A673 (cell line): ENCODE results near the gene WFS1. TPM values are rescaled to one million over a fixed set of nuclear protein-coding genes. Genes with fewer than 3 reads are reported as not detected.

ENCODE experiments used
- BruUV-seq: library from RNA; stranded (reverse); fragments of 400-500 nt; replicated peaks from 2 replicates; lab custom pipeline; 2021; lab: Mats Ljungman, UMichigan
- CTCF ChIA-PET: fragments of 300-600 bp; sonication (Branson Sonifier 250); formaldehyde crosslinking; loops from one replicate; lab custom pipeline; 2022; ENCODE audit warnings: antibody characterized with exemption; lab: Charles Lee
- POLR2A ChIA-PET: fragments of 300-600 bp; sonication (Branson Sonifier 250); formaldehyde crosslinking; loops from one replicate; lab custom pipeline; 2022; ENCODE audit warnings: antibody characterized with exemption; ENCODE audit not compliant: low non-redundant PET; lab: Charles Lee
- DNase-seq: peaks from one replicate; pipeline ENCODE4 v3.0.0-alpha.2; 2015; ENCODE audit warnings: low spot score
- H3K27ac ChIP-seq: fragments of 200-600 bp; sonication (generic); 2 replicates; pipeline ENCODE4 v1.5.1; 2016; ENCODE audit warnings: mixed run types, low read depth, mild to moderate bottlenecking, mixed read lengths, antibody characterized with exemption, low read length; ENCODE audit not compliant: poor library complexity, severe bottlenecking
- H3K27me3 ChIP-seq: fragments of 200-600 bp; sonication (generic); replicated peaks from 2 replicates; pipeline ENCODE4 v1.6.1; 2017; ENCODE audit warnings: mixed run types, low read depth, mild to moderate bottlenecking, mixed read lengths, antibody characterized with exemption, low read length; ENCODE audit not compliant: insufficient read depth, poor library complexity
- H3K36me3 ChIP-seq: fragments of 200-600 bp; sonication (generic); 2 replicates; pipeline ENCODE4 v1.6.1; 2016; ENCODE audit warnings: mixed run types, mild to moderate bottlenecking, mixed read lengths, antibody characterized with exemption, low read length; ENCODE audit not compliant: insufficient read depth, poor library complexity, severe bottlenecking
- H3K4me1 ChIP-seq: fragments of 200-600 bp; sonication (generic); 2 replicates; pipeline ENCODE4 v1.6.1; 2017; ENCODE audit warnings: mixed run types, mild to moderate bottlenecking, mixed read lengths, antibody characterized with exemption, low read length; ENCODE audit not compliant: insufficient read depth, poor library complexity, severe bottlenecking
- H3K4me3 ChIP-seq: fragments of 200-600 bp; sonication (generic); 2 replicates; pipeline ENCODE4 v1.5.1; 2016; ENCODE audit warnings: low read depth, mixed run types, mild to moderate bottlenecking, mixed read lengths, low read length; ENCODE audit not compliant: poor library complexity, severe bottlenecking
- H3K9me3 ChIP-seq: fragments of 200-600 bp; sonication (generic); 2 replicates; pipeline ENCODE4 v1.6.1; 2016; ENCODE audit warnings: mixed run types, low read depth, mild to moderate bottlenecking, mixed read lengths, antibody characterized with exemption, low read length; ENCODE audit not compliant: poor library complexity, severe bottlenecking
- EZH2 ChIP-seq: fragments of 200-600 bp; sonication (generic); IDR thresholded peaks from 2 replicates; pipeline ENCODE4 v1.6.1; 2017; ENCODE audit warnings: borderline replicate concordance, low read depth, mild to moderate bottlenecking, mixed read lengths, antibody characterized with exemption, low read length; ENCODE audit not compliant: poor library complexity, severe bottlenecking
- intact Hi-C: fragments of 100-400 bp; cut with micrococcal nuclease; formaldehyde crosslinking; loops from one replicate; pipeline ENCODE4 v1.10.0; 2022; ENCODE audit not compliant: unreplicated experiment
- total RNA-seq: library from RNA; stranded (reverse); gene quantifications from 2 replicates; pipeline ENCODE4 v1.2.3, GENCODE V29; 2021
- TF ChIP-seq, protein P1 (sequence below): fragments of 300-800, 200-600 bp; sonication (generic); conservative IDR thresholded peaks from 2 replicates; pipeline ENCODE4 v1.5.1; 2017; ENCODE audit warnings: low read depth, mild to moderate bottlenecking, antibody characterized with exemption, low read length, moderate library complexity, mixed read lengths

The WFS1 gene
- total RNA-seq, 1 experiment from 2014 or later = 14.0 TPM

DNA sequence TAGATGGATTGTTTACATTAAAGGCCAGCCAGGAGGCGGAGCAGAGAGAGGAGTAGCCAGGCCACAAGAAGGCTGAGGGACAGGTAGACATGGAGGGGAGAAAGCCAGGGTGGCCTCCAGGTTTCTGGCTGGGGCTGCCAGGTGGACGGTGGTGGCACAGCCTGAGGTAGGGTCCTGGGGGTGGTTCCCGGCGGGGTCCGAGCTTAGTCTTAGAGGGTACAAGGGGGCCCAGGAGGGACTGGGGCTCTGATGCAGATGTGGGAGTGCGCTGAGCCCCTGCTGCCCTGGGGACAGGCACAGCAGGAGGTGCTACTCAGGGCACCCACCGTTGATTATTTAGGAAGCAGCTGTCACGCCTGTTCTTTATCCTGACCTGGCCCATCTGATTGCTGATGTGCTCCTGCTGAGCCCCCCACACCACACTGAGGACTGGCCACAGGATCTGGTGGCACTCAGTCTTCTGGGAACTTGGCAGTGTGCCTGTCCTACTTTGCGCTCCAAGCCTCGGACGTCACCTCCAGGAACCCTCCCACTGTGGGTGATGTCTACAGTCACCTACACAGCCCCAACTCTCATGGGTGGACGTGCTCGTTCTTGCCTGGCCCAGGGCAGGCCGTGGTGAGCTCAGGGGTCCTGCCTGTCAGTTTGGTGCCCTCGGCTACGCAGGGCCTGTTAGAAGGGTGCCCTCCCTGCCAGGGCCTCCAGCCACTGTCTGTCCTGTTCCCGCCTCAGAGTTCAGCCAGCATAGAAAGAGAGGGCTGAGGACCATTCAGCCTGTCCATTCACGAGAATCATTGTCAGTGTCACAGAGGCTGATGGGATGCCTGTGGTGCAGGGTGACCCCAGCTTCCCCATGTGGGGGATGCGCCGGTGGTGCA lies 12.0 kb downstream of the WFS1 start:
- ChIA-PET CTCF (no interaction called here), POLR2A (no interaction called here)
- H3K36me3 ChIP-seq = no peaks in the 10 kb centered on the region
- H3K4me3 ChIP-seq = no peak overlapping the region
- no peak overlapping the region for H3K27ac ChIP-seq
- H3K4me1 ChIP-seq = no peaks in the 10 kb centered on the region
- TF ChIP-seq, protein P1, sequence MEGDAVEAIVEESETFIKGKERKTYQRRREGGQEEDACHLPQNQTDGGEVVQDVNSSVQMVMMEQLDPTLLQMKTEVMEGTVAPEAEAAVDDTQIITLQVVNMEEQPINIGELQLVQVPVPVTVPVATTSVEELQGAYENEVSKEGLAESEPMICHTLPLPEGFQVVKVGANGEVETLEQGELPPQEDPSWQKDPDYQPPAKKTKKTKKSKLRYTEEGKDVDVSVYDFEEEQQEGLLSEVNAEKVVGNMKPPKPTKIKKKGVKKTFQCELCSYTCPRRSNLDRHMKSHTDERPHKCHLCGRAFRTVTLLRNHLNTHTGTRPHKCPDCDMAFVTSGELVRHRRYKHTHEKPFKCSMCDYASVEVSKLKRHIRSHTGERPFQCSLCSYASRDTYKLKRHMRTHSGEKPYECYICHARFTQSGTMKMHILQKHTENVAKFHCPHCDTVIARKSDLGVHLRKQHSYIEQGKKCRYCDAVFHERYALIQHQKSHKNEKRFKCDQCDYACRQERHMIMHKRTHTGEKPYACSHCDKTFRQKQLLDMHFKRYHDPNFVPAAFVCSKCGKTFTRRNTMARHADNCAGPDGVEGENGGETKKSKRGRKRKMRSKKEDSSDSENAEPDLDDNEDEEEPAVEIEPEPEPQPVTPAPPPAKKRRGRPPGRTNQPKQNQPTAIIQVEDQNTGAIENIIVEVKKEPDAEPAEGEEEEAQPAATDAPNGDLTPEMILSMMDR = no peak
- TF ChIP-seq EZH2 = no peak
- no peaks in the 10 kb centered on the region for H3K9me3 ChIP-seq
- H3K27me3 ChIP-seq = no peaks in the 10 kb centered on the region
- intact Hi-C loops = no loop called here
- BruUV-seq = no TSS peak
- DNase-seq = no peak

DNA sequence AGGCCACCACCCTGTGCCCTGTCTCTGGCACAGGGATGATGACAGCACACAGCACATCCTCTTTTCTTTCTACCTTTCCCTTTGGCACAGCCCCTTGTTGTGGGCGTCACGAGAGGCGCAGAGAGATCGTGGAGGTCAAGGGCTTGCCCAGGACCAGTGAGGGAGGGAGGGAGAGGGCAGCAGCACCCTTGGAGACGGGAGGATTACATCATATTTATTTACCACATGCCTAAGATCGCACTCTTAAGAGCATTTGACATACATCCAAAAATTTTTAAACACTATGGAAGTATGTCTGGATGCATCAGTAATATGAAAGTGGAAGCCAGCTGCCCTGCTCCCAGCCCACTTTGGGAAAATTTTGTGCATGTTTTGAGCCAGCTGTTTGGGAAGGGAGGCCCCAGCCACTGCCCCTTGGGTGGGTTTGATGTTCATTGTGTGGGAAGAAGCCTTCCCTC lies 12.7 kb downstream of the WFS1 start:
- H3K9me3 ChIP-seq = no peaks in the 10 kb centered on the region
- intact Hi-C loops = no loop called here
- no peaks in the 10 kb centered on the region for H3K4me1 ChIP-seq
- no peak overlapping the region for H3K27ac ChIP-seq
- no peaks in the 10 kb centered on the region for H3K27me3 ChIP-seq
- no peak overlapping the region for H3K4me3 ChIP-seq
- no peaks in the 10 kb centered on the region for H3K36me3 ChIP-seq
- POLR2A ChIA-PET = no interaction called here
- no TSS peak for BruUV-seq
- DNase-seq = no peak
- TF ChIP-seq, protein P1 = no peak
- no peak for TF ChIP-seq EZH2
- CTCF ChIA-PET = no interaction called here

DNA sequence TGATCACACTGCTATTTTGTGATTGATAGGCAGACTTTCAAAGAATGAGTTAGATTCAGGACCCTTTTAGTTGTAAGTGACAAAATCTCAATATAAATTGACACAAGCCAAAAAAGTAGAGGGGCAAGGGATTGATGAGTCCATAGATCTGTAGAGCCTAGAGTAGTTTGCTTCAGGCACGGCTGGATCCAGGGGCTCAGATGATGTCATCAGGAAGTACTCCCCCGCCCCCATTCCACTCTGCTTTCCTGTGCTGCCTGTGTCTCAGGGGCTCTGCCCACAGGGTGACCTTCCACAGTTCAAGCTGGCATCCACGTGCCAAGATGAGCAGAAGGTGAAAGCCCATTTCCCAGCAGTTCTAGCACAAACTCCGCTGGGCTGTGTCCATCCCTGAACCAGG lies 13.6 kb downstream of the WFS1 start:
- TF ChIP-seq, protein P1 = no peak
- no peak for TF ChIP-seq EZH2
- Histone ChIP-seq H3K4me1 (no peaks in the 10 kb centered on the region), H3K4me3 (no peak overlapping the region), H3K27ac (no peak overlapping the region), H3K36me3 (no peaks in the 10 kb centered on the region), H3K9me3 (no peaks in the 10 kb centered on the region), H3K27me3 (no peaks in the 10 kb centered on the region)
- POLR2A ChIA-PET = no interaction called here
- intact Hi-C loops = no loop called here
- CTCF ChIA-PET = no interaction called here
- DNase-seq = no peak
- no TSS peak for BruUV-seq
